AG09319 (cell line): ENCODE measurements around the gene REEP1.
"Not testable (repeated sequence)": the region's sequence is repeated elsewhere in the genome, so short reads cannot be mapped to it uniquely, and the experiment has no call there.

Experiments
- DNase-seq: peaks from one replicate; pipeline ENCODE4 v3.0.0-alpha.2; 2010; ENCODE audit warnings: low read depth; ENCODE audit errors: extremely low read depth
- CTCF ChIP-seq: IDR thresholded peaks from 2 replicates; pipeline ENCODE4 v1.5.1; 2011; ENCODE audit warnings: low read depth, mild to moderate bottlenecking, inconsistent platforms, low read length, moderate library complexity

The REEP1 gene

GRCh38 chr2:86360776-86361175 is 23.4 kb upstream of the REEP1 start:
- no peak for TF ChIP-seq CTCF
- DNase-seq: no peak

- TF ChIP-seq CTCF: no peak
- DNase-seq: no peak
These were observed 21.5 kb upstream of the REEP1 start for GRCh38 chr2:86358957-86359356.

DNA sequence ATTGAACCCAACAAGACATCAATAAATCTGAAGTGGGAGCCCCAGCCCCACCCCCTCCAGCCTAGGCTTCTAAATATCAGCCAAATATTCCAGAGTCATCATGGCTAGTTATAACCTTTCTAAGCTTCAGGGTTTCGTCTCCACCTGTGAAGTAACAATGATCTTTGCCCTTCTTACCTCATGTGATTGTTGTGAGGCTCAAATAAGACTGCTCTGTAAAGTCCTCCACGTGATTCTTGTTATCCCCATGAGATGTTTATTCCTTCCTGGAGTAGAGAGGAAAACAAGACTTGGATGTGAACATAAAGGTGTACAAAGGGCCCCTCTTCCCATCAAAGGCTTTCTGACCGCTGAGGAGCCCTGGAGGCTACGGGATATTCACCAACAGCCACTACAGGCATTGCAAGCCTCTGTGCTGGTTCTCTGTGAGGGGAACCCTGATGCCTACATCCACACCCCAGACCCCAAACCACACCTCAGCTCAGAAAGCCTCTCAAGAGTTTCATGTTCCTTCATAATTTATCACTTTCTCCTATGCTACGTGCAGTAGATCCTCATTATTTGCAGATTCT is 20.1 kb upstream of the REEP1 start:
- DNase-seq: no peak
- TF ChIP-seq CTCF: no peak

- no peak for DNase-seq
These were observed 15.3 kb upstream of the REEP1 start for GRCh38 chr2:86352727-86353221.

DNA sequence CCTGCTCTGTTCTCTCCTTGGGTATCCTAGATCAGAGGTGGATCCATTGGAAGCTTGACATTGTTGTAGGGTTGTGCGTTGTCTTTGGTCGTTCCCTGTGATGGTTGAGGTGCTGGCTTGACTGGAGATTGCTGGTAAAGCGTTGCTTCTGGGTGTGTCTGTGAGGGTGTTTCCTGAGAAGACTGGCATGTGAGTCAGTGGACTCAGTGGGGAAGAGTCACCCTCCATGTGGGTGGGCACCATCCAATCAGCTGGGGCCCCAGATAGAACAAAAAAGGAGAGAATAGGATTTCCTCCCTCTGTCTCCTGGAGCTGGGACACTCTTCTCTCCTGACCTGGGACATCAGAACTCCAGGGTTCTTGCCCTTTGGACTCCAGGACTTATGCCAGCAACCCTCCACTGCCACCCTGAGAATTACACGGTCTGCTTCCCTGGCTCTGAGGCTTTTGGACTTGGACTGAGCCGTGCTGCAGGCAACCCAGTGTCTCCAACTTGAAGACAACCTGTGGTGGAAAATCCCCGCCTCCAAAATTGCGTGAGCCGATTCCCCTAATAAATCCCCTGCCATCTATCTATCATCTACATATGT is 14.8 kb upstream of the REEP1 start:
- DNase-seq: no peak
- TF ChIP-seq CTCF: no peak

More at GRCh38 chr2:86352727-86353221, 15.3 kb upstream of the REEP1 start:
- TF ChIP-seq CTCF: no peak

DNA sequence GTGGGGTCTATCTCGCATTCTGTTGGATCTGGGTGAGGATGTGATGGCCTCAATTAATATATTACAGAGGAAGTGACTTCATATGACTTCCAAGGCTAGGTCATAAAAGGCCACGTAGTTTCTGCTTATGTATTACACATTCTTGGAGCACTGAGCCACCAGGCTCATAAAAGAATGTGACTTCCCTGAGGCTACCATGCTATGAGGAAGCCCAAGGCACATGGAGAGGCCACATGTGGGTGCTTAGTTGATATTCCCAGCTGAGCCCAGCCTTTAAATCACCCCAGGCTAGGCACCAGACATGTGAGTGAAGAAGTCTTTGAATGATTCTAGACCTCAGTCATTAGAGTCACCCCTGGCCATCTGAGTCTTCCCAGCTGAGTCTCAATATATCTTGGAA is 13.3 kb upstream of the REEP1 start:
- no peak for DNase-seq
- no peak for TF ChIP-seq CTCF

DNA sequence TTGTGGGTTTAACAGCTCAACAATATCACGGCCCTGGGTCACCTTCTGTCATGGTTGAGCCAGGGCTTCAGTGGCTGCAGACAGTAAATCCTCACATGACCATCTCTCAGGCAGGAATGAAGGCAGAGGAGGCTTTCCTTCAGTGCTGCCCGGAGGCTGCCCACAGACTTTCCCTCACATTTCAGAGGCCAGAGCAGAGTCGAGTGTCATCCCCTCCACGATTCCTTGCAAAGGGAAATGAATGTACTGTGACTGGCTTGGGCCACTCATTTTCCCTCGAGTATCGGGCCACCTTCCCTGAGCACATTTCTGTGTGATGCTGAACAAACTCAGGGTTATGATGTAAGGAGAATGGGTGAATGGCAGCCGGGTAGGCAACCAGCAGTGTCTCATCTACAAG is 10.0 kb upstream of the REEP1 start:
- DNase-seq: no peak
- no peak for TF ChIP-seq CTCF

DNA sequence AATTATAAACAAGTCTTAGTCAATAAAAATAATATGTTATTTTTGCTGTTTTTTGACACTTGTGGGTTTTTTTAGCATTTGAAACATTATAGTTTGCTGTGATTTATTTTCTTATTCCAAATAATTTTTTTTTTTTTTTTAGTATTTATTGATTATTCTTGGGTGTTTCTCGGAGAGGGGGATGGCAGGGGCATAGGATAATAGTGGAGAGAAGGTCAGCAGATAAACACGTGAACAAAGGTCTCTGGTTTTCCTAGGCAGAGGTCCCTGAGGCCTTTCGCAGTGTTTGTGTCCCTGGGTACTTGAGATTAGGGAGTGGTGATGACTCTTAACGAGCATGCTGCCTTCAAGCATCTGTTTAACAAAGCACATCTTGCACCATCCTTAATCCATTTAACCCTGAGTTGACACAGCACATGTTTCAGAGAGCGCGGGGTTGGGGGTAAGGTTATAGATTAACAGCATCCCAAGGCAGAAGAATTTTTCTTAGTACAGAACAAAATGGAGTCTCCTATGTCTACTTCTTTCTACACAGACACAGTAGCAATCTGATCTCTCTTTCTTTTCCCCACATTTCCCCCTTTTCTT is 8.5 kb upstream of the REEP1 start:
- DNase-seq: not testable (repeated sequence)
